ENCODE measurements around the gene FMN1.

Gene FMN1

DNA sequence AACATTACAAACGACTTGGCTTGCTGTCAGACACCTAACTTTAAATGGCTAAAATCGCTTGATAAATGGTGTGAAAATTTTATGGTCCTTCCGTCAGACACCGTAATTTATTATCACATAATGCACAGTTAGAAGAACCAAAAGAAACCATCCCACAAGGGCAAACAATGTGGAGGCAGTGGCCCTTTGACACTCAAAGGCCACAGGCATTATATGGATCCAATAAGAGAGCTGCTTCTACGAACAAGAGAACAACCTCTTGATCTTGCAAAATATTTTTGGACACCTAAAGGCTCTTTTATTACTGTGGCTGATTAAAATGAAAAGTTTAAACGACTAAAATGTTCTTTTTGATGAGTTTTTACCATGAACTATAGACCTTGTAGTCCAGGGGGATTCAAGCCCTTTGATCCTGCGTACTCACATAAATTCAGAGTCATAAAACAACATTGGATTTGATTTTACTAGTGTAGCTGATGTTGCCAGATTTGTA is 202.8 kb downstream of the FMN1 start:
- TF ChIP-seq GATA2 (IDR thresholded peaks at IDR 0.05; ENCODE audit: low read depth, low read length), result no peak

DNA sequence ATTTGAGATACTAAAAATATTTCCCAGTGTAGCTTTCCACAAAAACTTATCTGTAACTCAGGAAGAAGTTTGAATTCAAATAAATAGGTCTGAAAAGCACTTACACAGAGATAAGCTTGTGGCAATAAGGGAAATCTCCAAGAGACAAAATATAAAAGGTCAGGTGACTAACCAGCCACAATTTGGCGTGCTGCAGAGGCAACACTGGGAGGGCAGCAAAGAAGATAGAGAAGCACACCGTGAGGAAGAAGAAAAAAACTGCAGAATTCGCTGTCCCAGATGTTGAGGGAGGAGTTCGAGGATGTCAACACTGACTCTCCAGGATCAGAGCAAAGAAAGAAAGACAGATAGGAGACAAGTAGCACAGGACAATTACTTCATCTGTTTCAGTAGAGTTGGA is 204.4 kb downstream of the FMN1 start:
- TF ChIP-seq GATA2 (IDR thresholded peaks at IDR 0.05; ENCODE audit: low read depth, low read length), result no peak
- no peak for TF ChIP-seq GATA3 (IDR thresholded peaks at IDR 0.05; ENCODE audit: low read depth, low read length)

DNA sequence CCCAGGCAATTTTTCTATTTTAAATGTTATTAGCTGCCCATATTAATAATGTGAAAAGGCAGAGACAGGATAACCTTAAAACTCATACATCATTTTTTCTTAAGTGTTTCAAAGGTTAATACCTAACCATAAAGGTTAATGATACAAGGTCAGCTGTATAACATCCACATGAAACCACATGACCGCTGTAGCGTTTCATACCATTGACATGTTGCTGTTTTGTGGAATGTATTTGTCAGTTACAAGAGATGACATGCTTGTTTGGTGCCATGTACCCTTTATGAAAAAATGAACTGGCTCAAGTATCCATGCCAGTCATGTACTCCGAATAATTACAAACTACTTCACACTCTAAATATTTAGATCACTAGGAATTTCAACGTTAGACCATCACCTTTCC is 207.4 kb downstream of the FMN1 start:
- TF ChIP-seq GATA3 (IDR thresholded peaks at IDR 0.05; ENCODE audit: low read depth, low read length) (no peak), GATA2 (IDR thresholded peaks at IDR 0.05; ENCODE audit: low read depth, low read length) (no peak)

DNA sequence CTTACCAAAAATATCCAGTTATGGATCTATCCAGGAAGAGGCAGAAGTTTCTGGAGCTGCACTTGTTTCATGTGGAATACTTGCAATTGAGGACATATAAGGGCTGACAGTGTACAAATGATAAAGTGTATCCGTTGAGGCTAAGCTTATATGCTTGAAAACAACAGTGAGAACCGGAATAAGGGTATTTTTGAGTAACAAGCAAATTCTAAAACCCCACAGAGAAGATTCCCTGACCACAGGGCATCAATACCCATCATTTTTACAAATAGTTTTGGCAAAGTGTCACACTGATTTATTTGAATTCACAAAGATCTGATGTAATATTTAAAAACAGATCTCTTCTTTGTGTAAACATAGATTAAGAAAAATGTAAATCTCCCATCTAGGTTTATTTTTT is 208.4 kb downstream of the FMN1 start:
- TF ChIP-seq GATA2 (IDR thresholded peaks at IDR 0.05; ENCODE audit: low read depth, low read length) (no peak), GATA3 (IDR thresholded peaks at IDR 0.05; ENCODE audit: low read depth, low read length) (no peak)

DNA sequence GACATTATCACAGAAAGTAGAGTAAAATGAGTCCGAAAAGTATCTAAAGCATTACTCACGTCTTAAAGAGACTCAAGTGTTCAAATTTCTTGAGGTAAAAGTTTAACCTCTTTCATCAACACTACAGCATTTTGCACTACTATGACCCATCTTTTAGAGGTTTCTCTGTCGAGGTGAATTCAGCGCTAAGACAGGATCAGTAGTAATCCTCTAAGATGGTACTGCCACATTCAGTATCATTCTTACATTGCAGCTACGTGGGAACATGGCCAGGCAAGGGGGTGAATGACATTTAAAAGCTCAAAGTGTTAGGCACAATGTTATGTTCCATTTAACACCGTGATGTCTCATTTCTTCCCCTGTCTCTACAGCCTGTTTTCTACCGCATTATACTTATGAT is 210.8 kb downstream of the FMN1 start:
- TF ChIP-seq GATA2 (IDR thresholded peaks at IDR 0.05; ENCODE audit: low read depth, low read length), result no peak

DNA sequence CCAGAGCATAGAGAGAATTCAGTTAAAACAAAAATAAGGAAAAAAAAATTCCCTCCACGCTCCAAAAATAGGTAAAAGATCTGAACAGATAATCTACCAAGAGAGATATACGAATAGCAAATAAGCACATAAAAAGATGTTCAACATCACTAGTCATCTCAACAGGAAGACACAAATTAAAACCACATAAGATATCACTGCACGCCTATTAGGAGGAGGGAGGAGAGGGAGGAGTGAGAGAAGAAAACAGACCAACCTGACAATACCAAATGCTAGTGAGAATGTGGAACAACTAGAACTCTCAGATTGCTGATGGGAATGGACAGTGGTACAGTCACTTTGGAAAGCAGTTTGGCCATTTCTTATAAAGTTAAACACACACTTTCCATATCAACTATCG is 212.5 kb downstream of the FMN1 start:
- TF ChIP-seq GATA3 (IDR thresholded peaks at IDR 0.05; ENCODE audit: low read depth, low read length) (no peak), GATA2 (IDR thresholded peaks at IDR 0.05; ENCODE audit: low read depth, low read length) (no peak)

DNA sequence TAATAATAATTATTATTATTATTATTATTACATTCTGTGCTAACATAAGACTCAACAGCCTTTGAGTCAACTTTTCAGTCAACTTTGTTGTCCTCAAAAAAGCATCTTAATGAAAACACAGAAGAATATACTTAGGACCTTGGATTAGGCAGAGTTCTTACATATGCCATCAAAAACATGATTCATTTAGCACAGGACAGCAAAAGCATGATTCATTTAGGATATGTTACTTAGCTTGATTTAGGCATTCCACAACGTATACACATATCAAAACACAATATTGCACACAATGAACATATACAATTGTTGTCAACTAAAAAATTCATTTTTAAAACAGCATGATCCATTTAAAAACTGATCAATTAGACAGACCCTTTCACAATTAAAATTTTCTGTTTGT is 213.0 kb downstream of the FMN1 start:
- TF ChIP-seq GATA3 (IDR thresholded peaks at IDR 0.05; ENCODE audit: low read depth, low read length) (no peak), GATA2 (IDR thresholded peaks at IDR 0.05; ENCODE audit: low read depth, low read length) (no peak)

GRCh38 chr15:32979710-32980109 is 214.8 kb downstream of the FMN1 start:
- TF ChIP-seq GATA2 (IDR thresholded peaks at IDR 0.05; ENCODE audit: low read depth, low read length), result no peak
- TF ChIP-seq GATA3 (IDR thresholded peaks at IDR 0.05; ENCODE audit: low read depth, low read length), result no peak

DNA sequence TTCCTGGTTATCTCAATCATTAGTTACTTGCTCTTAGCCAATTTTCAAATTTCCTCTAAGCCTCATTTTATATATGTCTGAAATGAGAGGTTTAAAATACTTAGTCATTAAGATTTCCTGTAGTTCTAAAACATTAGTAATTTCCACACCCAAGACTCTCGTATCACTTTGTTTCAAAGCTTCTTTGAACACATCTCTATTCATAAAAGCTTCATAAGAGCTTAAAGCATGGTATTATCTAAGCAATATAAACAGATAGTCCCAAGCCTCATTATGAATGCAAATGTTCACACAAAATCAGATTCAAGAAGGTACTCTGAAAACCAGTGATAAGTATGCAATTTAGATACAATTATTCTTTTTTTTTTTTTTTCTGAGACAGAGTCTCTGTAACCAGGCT is 217.0 kb downstream of the FMN1 start:
- TF ChIP-seq GATA2 (IDR thresholded peaks at IDR 0.05; ENCODE audit: low read depth, low read length), result no peak
- no peak for TF ChIP-seq GATA3 (IDR thresholded peaks at IDR 0.05; ENCODE audit: low read depth, low read length)

DNA sequence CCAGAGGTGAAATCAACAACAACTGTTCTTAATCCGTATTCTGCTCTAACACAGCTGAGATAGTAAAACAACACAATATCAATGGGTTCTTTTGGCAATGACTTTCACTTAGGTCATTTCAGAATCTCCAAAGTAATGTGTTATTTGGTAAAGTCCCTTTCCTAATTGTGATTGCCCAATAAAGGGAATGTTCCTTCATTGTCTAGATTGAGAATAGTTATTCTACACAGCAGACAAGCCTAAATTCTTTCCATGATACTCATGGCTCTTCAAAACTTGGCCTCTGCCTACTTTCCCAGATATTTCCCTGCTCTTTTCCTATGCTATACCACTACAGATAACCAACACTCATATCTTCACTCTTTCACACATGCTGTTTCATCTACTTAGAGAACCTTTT is 219.8 kb downstream of the FMN1 start:
- TF ChIP-seq GATA3 (IDR thresholded peaks at IDR 0.05; ENCODE audit: low read depth, low read length), result no peak
- no peak for TF ChIP-seq GATA2 (IDR thresholded peaks at IDR 0.05; ENCODE audit: low read depth, low read length)

GRCh38 chr15:32972686-32973085 is 221.8 kb downstream of the FMN1 start:
- TF ChIP-seq GATA2 (IDR thresholded peaks at IDR 0.05; ENCODE audit: low read depth, low read length), result no peak
- no peak for TF ChIP-seq GATA3 (IDR thresholded peaks at IDR 0.05; ENCODE audit: low read depth, low read length)

GRCh38 chr15:32970847-32971246 is 223.7 kb downstream of the FMN1 start:
- TF ChIP-seq GATA3 (IDR thresholded peaks at IDR 0.05; ENCODE audit: low read depth, low read length) (no peak), GATA2 (IDR thresholded peaks at IDR 0.05; ENCODE audit: low read depth, low read length) (no peak)

DNA sequence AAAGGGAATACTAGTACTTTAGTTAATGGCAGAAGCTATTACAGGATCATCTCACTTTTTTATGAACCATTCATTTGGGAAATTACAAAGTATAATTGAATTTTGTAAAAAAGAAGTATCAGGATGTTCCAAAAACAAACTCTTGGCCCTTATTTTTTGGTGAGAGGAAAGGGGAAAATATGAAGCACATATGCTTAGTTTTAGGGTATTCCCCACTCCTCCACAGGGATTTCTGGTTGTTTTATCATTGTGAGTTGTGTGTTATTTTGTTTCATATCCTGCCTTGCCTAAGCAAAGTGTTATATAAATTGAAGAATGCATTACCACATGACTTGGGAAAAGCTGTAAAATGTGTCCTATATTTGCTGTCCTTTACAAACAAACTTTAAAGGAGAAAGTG is 227.0 kb downstream of the FMN1 start:
- no peak for TF ChIP-seq GATA3 (IDR thresholded peaks at IDR 0.05; ENCODE audit: low read depth, low read length)
- TF ChIP-seq GATA2 (IDR thresholded peaks at IDR 0.05; ENCODE audit: low read depth, low read length), result no peak

- TF ChIP-seq GATA3 (IDR thresholded peaks at IDR 0.05; ENCODE audit: low read depth, low read length) (no peak), GATA2 (IDR thresholded peaks at IDR 0.05; ENCODE audit: low read depth, low read length) (no peak)
These were observed 228.0 kb downstream of the FMN1 start for GRCh38 chr15:32966512-32966911.

DNA sequence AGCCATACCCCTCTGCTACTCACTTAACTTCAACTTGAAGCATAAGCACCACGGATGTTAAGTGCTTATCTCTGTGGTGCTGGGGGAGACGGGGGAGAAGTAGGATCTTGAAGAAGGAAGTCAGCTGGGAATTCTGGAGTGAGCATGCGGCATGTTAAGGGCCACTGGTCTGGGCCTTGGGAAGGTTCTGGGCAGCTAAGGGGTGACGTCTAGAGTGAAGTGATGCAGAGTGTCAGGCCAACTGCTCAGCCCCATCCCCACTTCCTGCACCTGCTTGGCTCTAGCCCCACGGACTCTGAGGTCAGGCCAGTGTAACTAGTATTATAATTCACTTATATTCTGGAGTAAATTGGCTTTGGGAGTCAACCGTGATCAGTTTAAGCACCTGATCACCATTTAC is 228.6 kb downstream of the FMN1 start:
- TF ChIP-seq GATA3 (IDR thresholded peaks at IDR 0.05; ENCODE audit: low read depth, low read length) (no peak), GATA2 (IDR thresholded peaks at IDR 0.05; ENCODE audit: low read depth, low read length) (no peak)

- no peak for TF ChIP-seq GATA2 (IDR thresholded peaks at IDR 0.05; ENCODE audit: low read depth, low read length)
- no peak for TF ChIP-seq GATA3 (IDR thresholded peaks at IDR 0.05; ENCODE audit: low read depth, low read length)
These were observed 235.4 kb downstream of the FMN1 start for GRCh38 chr15:32959077-32959476.

Data from SH-SY5Y (cell line).